NB4 (cell line): ENCODE data around the gene OLFML1.

Experiments used
- POLR2A ChIP-seq: IDR thresholded peaks from 2 replicates; pipeline ENCODE4 v1.6.1; 2011; ENCODE audit warnings: mild to moderate bottlenecking; ENCODE audit not compliant: insufficient read length; ENCODE audit errors: extremely low read depth
- TF ChIP-seq, protein P1 (sequence below): IDR thresholded peaks from one replicate; pipeline ENCODE4 v1.5.1; 2012; ENCODE audit warnings: low read depth, low read length

DNA sequence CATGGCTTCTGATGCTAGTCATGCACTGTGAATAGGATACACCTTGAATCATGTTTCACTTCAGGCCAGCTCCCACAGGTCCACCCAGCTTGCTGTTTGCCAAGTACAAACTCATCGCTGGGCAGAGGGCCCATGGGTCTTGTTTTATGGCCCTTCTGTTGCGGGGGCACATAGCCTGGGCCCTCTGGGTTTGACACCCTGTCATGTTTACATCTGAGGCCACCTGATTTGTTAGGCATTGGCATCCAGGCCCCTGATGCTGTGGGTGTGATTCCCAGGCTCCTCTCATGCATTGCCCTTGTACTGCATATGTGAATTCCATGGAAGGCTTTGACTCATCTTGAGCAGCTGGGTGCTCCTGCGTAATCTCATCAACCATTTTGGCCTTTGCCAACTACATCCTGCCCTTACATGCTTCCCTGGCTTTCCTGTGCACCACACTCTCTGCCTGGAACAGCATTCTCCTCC lies 61.1 kb downstream of the OLFML1 start:
- TF ChIP-seq, protein P1, sequence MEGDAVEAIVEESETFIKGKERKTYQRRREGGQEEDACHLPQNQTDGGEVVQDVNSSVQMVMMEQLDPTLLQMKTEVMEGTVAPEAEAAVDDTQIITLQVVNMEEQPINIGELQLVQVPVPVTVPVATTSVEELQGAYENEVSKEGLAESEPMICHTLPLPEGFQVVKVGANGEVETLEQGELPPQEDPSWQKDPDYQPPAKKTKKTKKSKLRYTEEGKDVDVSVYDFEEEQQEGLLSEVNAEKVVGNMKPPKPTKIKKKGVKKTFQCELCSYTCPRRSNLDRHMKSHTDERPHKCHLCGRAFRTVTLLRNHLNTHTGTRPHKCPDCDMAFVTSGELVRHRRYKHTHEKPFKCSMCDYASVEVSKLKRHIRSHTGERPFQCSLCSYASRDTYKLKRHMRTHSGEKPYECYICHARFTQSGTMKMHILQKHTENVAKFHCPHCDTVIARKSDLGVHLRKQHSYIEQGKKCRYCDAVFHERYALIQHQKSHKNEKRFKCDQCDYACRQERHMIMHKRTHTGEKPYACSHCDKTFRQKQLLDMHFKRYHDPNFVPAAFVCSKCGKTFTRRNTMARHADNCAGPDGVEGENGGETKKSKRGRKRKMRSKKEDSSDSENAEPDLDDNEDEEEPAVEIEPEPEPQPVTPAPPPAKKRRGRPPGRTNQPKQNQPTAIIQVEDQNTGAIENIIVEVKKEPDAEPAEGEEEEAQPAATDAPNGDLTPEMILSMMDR = no peak
- TF ChIP-seq POLR2A = no peak
